NT2/D1 (cell line): Measurements from ENCODE around the gene AP5S1.

Source experiments
- DNase-seq: peaks from one replicate; pipeline ENCODE4 v3.0.0-alpha.2; 2011; ENCODE audit warnings: low read depth, low spot score
- H3K27me3 ChIP-seq: 2 replicates; pipeline ENCODE4 v1.6.0; 2011; ENCODE audit warnings: mild to moderate bottlenecking; ENCODE audit not compliant: insufficient read length, insufficient read depth
- H3K36me3 ChIP-seq: 2 replicates; pipeline ENCODE4 v1.6.1; 2011; ENCODE audit warnings: mild to moderate bottlenecking, low read length, mixed read lengths; ENCODE audit not compliant: insufficient read depth, insufficient read length
- H3K4me1 ChIP-seq: 2 replicates; pipeline ENCODE4 v1.5.1; 2011; ENCODE audit not compliant: insufficient read depth, insufficient read length
- H3K4me3 ChIP-seq: 2 replicates; pipeline ENCODE4 v1.5.1; 2011; ENCODE audit warnings: low read depth; ENCODE audit not compliant: insufficient read length
- H3K9ac ChIP-seq: 2 replicates; pipeline ENCODE4 v1.6.0; 2011; ENCODE audit warnings: low read depth; ENCODE audit not compliant: insufficient read length
- H3K9me3 ChIP-seq: 2 replicates; pipeline ENCODE4 v1.5.1; 2011; ENCODE audit warnings: mild to moderate bottlenecking, low read length; ENCODE audit not compliant: insufficient read depth
- SUZ12 ChIP-seq: IDR thresholded peaks from 2 replicates; pipeline ENCODE4 v1.6.1; 2011; ENCODE audit not compliant: insufficient read length, insufficient read depth; ENCODE audit errors: extremely low read depth
- YY1 ChIP-seq: IDR thresholded peaks from 2 replicates; pipeline ENCODE4 v1.6.1; 2011; ENCODE audit not compliant: insufficient read length, insufficient read depth
- ZNF274 ChIP-seq: IDR thresholded peaks from 2 replicates; pipeline ENCODE4 v1.6.1; 2011; ENCODE audit warnings: mild to moderate bottlenecking, low read depth, low read length

AP5S1 gene

GRCh38 chr20:3813848-3814581 lies 6.3 kb upstream of the AP5S1 start:
- Histone ChIP-seq H3K36me3 (no peaks in the 10 kb centered on the region), H3K9me3 (no peaks in the 10 kb centered on the region), H3K4me3 (no peak overlapping the region), H3K4me1 (peaks cover 3% of the 10 kb centered on the region), H3K9ac (no peak overlapping the region), H3K27me3 (no peaks in the 10 kb centered on the region)
- TF ChIP-seq YY1 (no peak), ZNF274 (no peak), SUZ12 (no peak)
- DNase-seq, result no peak

GRCh38 chr20:3814928-3815495 lies 5.3 kb upstream of the AP5S1 start:
- no peak overlapping the region for H3K9ac ChIP-seq
- peaks cover 7% of the 10 kb centered on the region for H3K4me1 ChIP-seq
- no peak for DNase-seq
- no peaks in the 10 kb centered on the region for H3K36me3 ChIP-seq
- no peaks in the 10 kb centered on the region for H3K9me3 ChIP-seq
- H3K4me3 ChIP-seq, result no peak overlapping the region
- no peaks in the 10 kb centered on the region for H3K27me3 ChIP-seq
- no peak for TF ChIP-seq ZNF274
- TF ChIP-seq YY1, result no peak
- TF ChIP-seq SUZ12, result no peak

GRCh38 chr20:3815703-3816315 lies 4.5 kb upstream of the AP5S1 start:
- Histone ChIP-seq H3K36me3 (no peaks in the 10 kb centered on the region), H3K4me1 (peaks cover 7% of the 10 kb centered on the region), H3K4me3 (no peak overlapping the region), H3K27me3 (no peaks in the 10 kb centered on the region), H3K9ac (no peak overlapping the region), H3K9me3 (no peaks in the 10 kb centered on the region)
- no peak for DNase-seq
- TF ChIP-seq SUZ12, result no peak
- no peak for TF ChIP-seq YY1
- TF ChIP-seq ZNF274, result no peak

- DNase-seq, result no peak
- Histone ChIP-seq H3K4me1 (peaks cover 4% of the 10 kb centered on the region), H3K4me3 (no peak overlapping the region), H3K36me3 (peaks cover 12% of the 10 kb centered on the region), H3K27me3 (no peaks in the 10 kb centered on the region), H3K9me3 (no peaks in the 10 kb centered on the region), H3K9ac (peak overlapping the region; percentile 47)
- TF ChIP-seq ZNF274, result no peak
- TF ChIP-seq YY1, result no peak
- no peak for TF ChIP-seq SUZ12
These were observed 1.9 kb upstream of the AP5S1 start for GRCh38 chr20:3818155-3819151.

GRCh38 chr20:3819411-3820047 lies 818 bp upstream of the AP5S1 start:
- DNase-seq, result no peak
- Histone ChIP-seq H3K4me3 (peak overlapping the region; percentile 77), H3K36me3 (peaks cover 22% of the 10 kb centered on the region), H3K9ac (peak overlapping the region; percentile 70), H3K9me3 (no peaks in the 10 kb centered on the region), H3K27me3 (no peaks in the 10 kb centered on the region), H3K4me1 (peaks cover 4% of the 10 kb centered on the region)
- TF ChIP-seq SUZ12 (no peak), YY1 (no peak), ZNF274 (no peak)

- Histone ChIP-seq H3K9ac (peak overlapping the region; percentile 98), H3K4me3 (peak overlapping the region; percentile 77), H3K4me1 (peaks cover 4% of the 10 kb centered on the region), H3K36me3 (peaks cover 34% of the 10 kb centered on the region), H3K27me3 (no peaks in the 10 kb centered on the region), H3K9me3 (no peaks in the 10 kb centered on the region)
- no peak for DNase-seq
- no peak for TF ChIP-seq ZNF274
- no peak for TF ChIP-seq YY1
- TF ChIP-seq SUZ12, result no peak
These were observed 767 bp downstream of the AP5S1 start for GRCh38 chr20:3820901-3821727.
